ENCODE results near the gene ZNF432.
"Not testable (repeated sequence)": the region's sequence is repeated elsewhere in the genome, so short reads cannot be mapped to it uniquely, and the experiment has no call there.

The ZNF432 gene

GRCh38 chr19:52048555-52049501 lies at the start of gene ZNF432:
TSS of gene ZNF432 (minus strand) at chr19:52048838. CDS start at chr19:52046868, 1,970 bp downstream.
- DNase-seq = peak; percentile 85 to 96

GRCh38 chr19:52096416-52096815 lies 47.8 kb upstream of the ZNF432 start:
- DNase-seq = not testable (repeated sequence)

GRCh38 chr19:52095172-52096014 lies 46.8 kb upstream of the ZNF432 start, which contains the start of gene ZNF841:
TSS of gene ZNF841 (minus strand) at chr19:52095765. CDS start at chr19:52084801, 10,964 bp downstream.
- DNase-seq = peak; percentile 87 to 93

GRCh38 chr19:52094526-52095130 lies 46.0 kb upstream of the ZNF432 start:
- no peak for DNase-seq

GRCh38 chr19:52086481-52086880 lies 37.8 kb upstream of the ZNF432 start:
- no peak for DNase-seq

GRCh38 chr19:52070496-52070895 lies 21.9 kb upstream of the ZNF432 start:
- DNase-seq = no peak

GRCh38 chr19:52069653-52070052 lies 21.0 kb upstream of the ZNF432 start:
- DNase-seq = no peak

GRCh38 chr19:52066258-52066863 lies 17.7 kb upstream of the ZNF432 start:
- DNase-seq = no peak

GRCh38 chr19:52065399-52065798 lies 16.8 kb upstream of the ZNF432 start:
- no peak for DNase-seq

- DNase-seq = not testable (repeated sequence)
These were observed 7.8 kb upstream of the ZNF432 start for GRCh38 chr19:52056480-52056879.

- DNase-seq = peak in 1 of 2 experiments; percentile 8
These were observed 3.1 kb upstream of the ZNF432 start for GRCh38 chr19:52051736-52052135.

GRCh38 chr19:52039169-52039568 lies 9.5 kb downstream of the ZNF432 start:
- DNase-seq = no peak

GRCh38 chr19:52034051-52034728 lies 14.4 kb downstream of the ZNF432 start:
- DNase-seq = no peak

- no peak for DNase-seq
These were observed 19.9 kb downstream of the ZNF432 start for GRCh38 chr19:52028780-52029123.

GRCh38 chr19:52028027-52028779 lies 20.4 kb downstream of the ZNF432 start, which contains the start of gene ZNF614:
TSS of gene ZNF614 (minus strand) at chr19:52028379. CDS start at chr19:52025745, 2,634 bp downstream.
- peak; percentile 78 to 98 for DNase-seq

GRCh38 chr19:52026255-52026990 lies 22.2 kb downstream of the ZNF432 start:
- DNase-seq = not testable (repeated sequence)

- DNase-seq = not testable (repeated sequence)
These were observed 24.2 kb downstream of the ZNF432 start for GRCh38 chr19:52024478-52024877.

- no peak for DNase-seq
These were observed 26.4 kb downstream of the ZNF432 start for GRCh38 chr19:52022193-52022592.

GRCh38 chr19:52020506-52020905 lies 28.1 kb downstream of the ZNF432 start:
- DNase-seq = no peak

GRCh38 chr19:52010674-52011073 lies 38.0 kb downstream of the ZNF432 start:
- no peak for DNase-seq
